Camera-type eye (tissue), 1 donor: ENCODE results near the gene FANCI. TPM values are rescaled to one million over a fixed set of nuclear protein-coding genes. Genes with fewer than 3 reads are reported as not detected.

Source experiments
- total RNA-seq: library from RNA; depleted of rRNA; stranded (reverse); fragments of >200 nt; gene quantifications from one replicate; pipeline ENCODE4 v1.2.3, GENCODE V29; 2014

The FANCI gene
- total RNA-seq = 23.0 TPM

DNA sequence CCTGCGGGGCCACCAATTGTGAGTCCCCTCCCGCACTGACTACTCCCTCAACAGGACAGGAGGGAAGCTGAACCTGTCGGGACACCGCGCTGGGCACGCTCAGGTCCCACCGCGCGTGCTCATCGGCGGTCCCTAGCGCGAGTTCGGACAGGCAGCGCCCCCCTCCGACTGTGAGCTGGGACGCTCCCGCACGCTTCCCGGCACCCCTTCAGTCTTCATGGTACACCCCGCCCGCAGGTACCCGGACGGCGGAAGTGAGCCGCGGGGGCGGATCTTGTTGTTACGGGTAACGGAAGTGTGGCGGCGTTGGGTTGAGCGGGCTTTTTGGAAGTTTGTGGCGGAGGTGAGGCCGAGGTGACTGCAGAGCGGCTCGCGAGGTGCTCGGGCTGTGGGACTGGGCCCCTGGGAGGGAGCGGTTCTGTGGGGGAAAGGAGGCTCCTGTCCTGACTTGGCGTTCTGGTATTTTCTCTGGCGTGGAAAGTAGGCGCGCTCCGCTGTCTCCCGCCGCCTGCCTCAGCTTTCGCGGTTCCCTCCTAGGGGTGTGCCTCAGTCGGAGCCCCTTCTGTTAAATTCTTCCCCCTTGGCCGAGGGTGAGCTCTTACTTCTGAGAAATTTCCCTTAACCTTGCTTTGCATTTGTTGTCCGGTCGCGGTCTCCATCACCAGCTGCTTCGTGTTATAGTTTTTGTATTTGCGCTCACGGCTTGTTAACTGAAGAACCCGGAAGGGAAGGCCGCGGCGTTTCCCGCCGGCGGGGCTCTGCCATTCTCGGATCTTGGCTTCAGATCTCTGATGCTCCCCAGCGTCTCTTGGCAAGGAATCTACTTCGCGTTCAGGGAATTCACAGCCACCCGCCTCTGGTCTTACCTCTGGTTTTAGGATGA lies at the start of gene FANCI:
FANCI (plus strand) TSS at position 289 of the 883 bp plus-strand sequence. CDS start 3,669 bp downstream, outside the sequence.

GRCh38 chr15:89221543-89221942 lies 22.2 kb upstream of the FANCI start, which contains the start of gene RLBP1:
RLBP1 (minus strand) TSS chr15:89221579; CDS start chr15:89218975, 2,604 bp downstream.

DNA sequence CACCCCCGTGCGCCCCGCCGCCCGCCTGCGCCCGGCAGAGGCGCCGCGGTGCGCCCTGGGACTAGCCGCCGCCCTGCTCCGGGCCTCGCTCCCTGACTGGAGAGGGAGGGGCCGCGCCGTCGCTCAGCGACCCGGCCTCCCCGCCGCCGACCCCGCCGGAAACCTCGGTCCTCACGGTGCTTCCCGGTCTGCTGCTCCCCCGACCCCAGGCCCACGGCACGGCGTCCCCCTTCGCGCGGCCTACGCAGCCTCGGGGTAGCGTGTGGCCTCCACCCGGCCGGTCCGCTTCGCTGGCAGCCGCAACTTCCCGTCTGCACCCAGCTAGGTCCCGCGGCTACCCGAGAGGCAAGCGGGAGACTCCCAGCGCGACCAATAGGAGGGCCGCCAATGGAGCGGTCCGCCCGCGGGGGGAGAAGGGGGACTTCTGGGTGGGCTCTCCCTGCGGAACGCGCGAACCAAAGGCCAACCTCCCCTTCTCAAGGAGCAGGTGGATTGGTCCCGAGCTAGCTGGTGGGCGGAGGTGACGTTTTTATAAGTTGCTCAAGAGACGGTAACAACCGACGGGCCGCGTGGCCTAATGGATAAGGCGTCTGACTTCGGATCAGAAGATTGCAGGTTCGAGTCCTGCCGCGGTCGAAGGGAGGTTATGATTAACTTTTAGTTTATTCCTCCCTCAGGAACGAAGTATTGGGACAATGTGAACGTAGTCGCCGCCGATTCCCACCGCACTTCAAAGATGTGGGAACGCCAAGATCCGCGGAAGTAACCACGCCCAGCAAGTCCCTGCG lies 90.9 kb downstream of the FANCI start, which contains the start of gene POLG:
POLG (minus strand) TSS at position 315 of the 788 bp plus-strand sequence. CDS start 1,070 bp downstream, outside the sequence.

Other genes with a start within 250 kb of the FANCI start
- 63.0 TPM for gene ABHD2, start 155.5 kb upstream of the FANCI start, total RNA-seq
- 102 TPM for gene RLBP1, start 22.4 kb upstream of the FANCI start, total RNA-seq
- 51.6 TPM for gene POLG, start 90.8 kb downstream of the FANCI start, total RNA-seq